Measurements from ENCODE around the gene RIPPLY2.
"Not testable (repeated sequence)": the region's sequence is repeated elsewhere in the genome, so short reads cannot be mapped to it uniquely, and the experiment has no call there.

The RIPPLY2 gene

GRCh38 chr6:83870649-83871048 is 17.5 kb downstream of the RIPPLY2 start:
- no peak overlapping the region for H3K27ac Mint-ChIP-seq

GRCh38 chr6:83872386-83873118 is 19.4 kb downstream of the RIPPLY2 start:
- no peak for DNase-seq (ENCODE audit: low spot score)
- no peak overlapping the region for H3K4me3 Mint-ChIP-seq
- no peak overlapping the region for H3K27ac Mint-ChIP-seq
- H3K4me1 Mint-ChIP-seq (ENCODE audit: low read depth), result peaks cover 11% of the 10 kb centered on the region
- peaks cover 28% of the 10 kb centered on the region for H3K36me3 Mint-ChIP-seq (ENCODE audit: low read depth)
- H3K27me3 Mint-ChIP-seq (ENCODE audit: low read depth), result no peaks in the 10 kb centered on the region
- H3K9me3 Mint-ChIP-seq, result peaks cover 11% of the 10 kb centered on the region

More at GRCh38 chr6:83870649-83871048, 17.5 kb downstream of the RIPPLY2 start:
- H3K4me3 Mint-ChIP-seq, result no peak overlapping the region
- DNase-seq (ENCODE audit: low spot score), result no peak
- peaks cover 19% of the 10 kb centered on the region for H3K9me3 Mint-ChIP-seq
- peaks cover 42% of the 10 kb centered on the region for H3K36me3 Mint-ChIP-seq (ENCODE audit: low read depth)
- H3K4me1 Mint-ChIP-seq (ENCODE audit: low read depth), result peaks cover 11% of the 10 kb centered on the region
- H3K27me3 Mint-ChIP-seq (ENCODE audit: low read depth), result no peaks in the 10 kb centered on the region

GRCh38 chr6:83873869-83874268 is 20.7 kb downstream of the RIPPLY2 start:
- no peaks in the 10 kb centered on the region for H3K27me3 Mint-ChIP-seq (ENCODE audit: low read depth)
- peaks cover 15% of the 10 kb centered on the region for H3K36me3 Mint-ChIP-seq (ENCODE audit: low read depth)
- peaks cover 11% of the 10 kb centered on the region for H3K4me1 Mint-ChIP-seq (ENCODE audit: low read depth)
- no peak overlapping the region for H3K4me3 Mint-ChIP-seq
- no peaks in the 10 kb centered on the region for H3K9me3 Mint-ChIP-seq
- no peak overlapping the region for H3K27ac Mint-ChIP-seq
- no peak for DNase-seq (ENCODE audit: low spot score)

- H3K4me1 Mint-ChIP-seq (ENCODE audit: low read depth), result peaks cover 11% of the 10 kb centered on the region
- no peak for DNase-seq (ENCODE audit: low spot score)
Observed at GRCh38 chr6:83875843-83876242, 22.7 kb downstream of the RIPPLY2 start.

GRCh38 chr6:83878902-83879644 is 25.9 kb downstream of the RIPPLY2 start:
- no peaks in the 10 kb centered on the region for H3K27me3 Mint-ChIP-seq (ENCODE audit: low read depth)
- H3K4me3 Mint-ChIP-seq, result no peak overlapping the region
- peaks cover 3% of the 10 kb centered on the region for H3K4me1 Mint-ChIP-seq (ENCODE audit: low read depth)
- H3K27ac Mint-ChIP-seq, result no peak overlapping the region
- DNase-seq (ENCODE audit: low spot score), result no peak
- H3K36me3 Mint-ChIP-seq (ENCODE audit: low read depth), result peaks cover 2% of the 10 kb centered on the region
- H3K9me3 Mint-ChIP-seq, result no peaks in the 10 kb centered on the region

More at GRCh38 chr6:83875843-83876242, 22.7 kb downstream of the RIPPLY2 start:
- Mint-ChIP-seq H3K36me3 (ENCODE audit: low read depth) (peaks cover 9% of the 10 kb centered on the region), H3K4me3 (no peak overlapping the region), H3K9me3 (no peaks in the 10 kb centered on the region), H3K27ac (no peak overlapping the region), H3K27me3 (ENCODE audit: low read depth) (no peaks in the 10 kb centered on the region)

GRCh38 chr6:83879746-83880145 is 26.6 kb downstream of the RIPPLY2 start:
- DNase-seq (ENCODE audit: low spot score), result no peak
- Mint-ChIP-seq H3K9me3 (no peaks in the 10 kb centered on the region), H3K36me3 (ENCODE audit: low read depth) (peaks cover 2% of the 10 kb centered on the region), H3K4me3 (no peak overlapping the region), H3K27me3 (ENCODE audit: low read depth) (no peaks in the 10 kb centered on the region), H3K27ac (no peak overlapping the region), H3K4me1 (ENCODE audit: low read depth) (peaks cover 5% of the 10 kb centered on the region)

- Mint-ChIP-seq H3K4me3 (no peak overlapping the region), H3K9me3 (no peaks in the 10 kb centered on the region), H3K4me1 (ENCODE audit: low read depth) (peaks cover 5% of the 10 kb centered on the region), H3K36me3 (ENCODE audit: low read depth) (no peaks in the 10 kb centered on the region), H3K27me3 (ENCODE audit: low read depth) (no peaks in the 10 kb centered on the region), H3K27ac (no peak overlapping the region)
- DNase-seq (ENCODE audit: low spot score), result no peak
Observed at GRCh38 chr6:83883240-83883639, 30.1 kb downstream of the RIPPLY2 start.

- Mint-ChIP-seq H3K4me1 (ENCODE audit: low read depth) (peaks cover 5% of the 10 kb centered on the region), H3K4me3 (no peak overlapping the region), H3K9me3 (no peaks in the 10 kb centered on the region), H3K27me3 (ENCODE audit: low read depth) (no peaks in the 10 kb centered on the region), H3K27ac (no peak overlapping the region), H3K36me3 (ENCODE audit: low read depth) (no peaks in the 10 kb centered on the region)
- no peak for DNase-seq (ENCODE audit: low spot score)
Observed at GRCh38 chr6:83884523-83884922, 31.4 kb downstream of the RIPPLY2 start.

- H3K36me3 Mint-ChIP-seq (ENCODE audit: low read depth), result no peaks in the 10 kb centered on the region
- H3K9me3 Mint-ChIP-seq, result no peaks in the 10 kb centered on the region
- no peak for DNase-seq (ENCODE audit: low spot score)
- no peak overlapping the region for H3K4me3 Mint-ChIP-seq
- H3K27ac Mint-ChIP-seq, result no peak overlapping the region
- peaks cover 5% of the 10 kb centered on the region for H3K4me1 Mint-ChIP-seq (ENCODE audit: low read depth)
- H3K27me3 Mint-ChIP-seq (ENCODE audit: low read depth), result no peaks in the 10 kb centered on the region
Observed at GRCh38 chr6:83885984-83886383, 32.8 kb downstream of the RIPPLY2 start.

- no peak overlapping the region for H3K4me3 Mint-ChIP-seq
- DNase-seq (ENCODE audit: low spot score), result no peak
- H3K27me3 Mint-ChIP-seq (ENCODE audit: low read depth), result no peaks in the 10 kb centered on the region
- peaks cover 2% of the 10 kb centered on the region for H3K36me3 Mint-ChIP-seq (ENCODE audit: low read depth)
- H3K4me1 Mint-ChIP-seq (ENCODE audit: low read depth), result peaks cover under 1% of the 10 kb centered on the region
- H3K27ac Mint-ChIP-seq, result no peak overlapping the region
- H3K9me3 Mint-ChIP-seq, result no peaks in the 10 kb centered on the region
Observed at GRCh38 chr6:83889621-83890020, 36.5 kb downstream of the RIPPLY2 start.

- Mint-ChIP-seq H3K4me1 (ENCODE audit: low read depth) (no peaks in the 10 kb centered on the region), H3K27ac (no peak overlapping the region), H3K4me3 (no peak overlapping the region), H3K27me3 (ENCODE audit: low read depth) (no peaks in the 10 kb centered on the region), H3K36me3 (ENCODE audit: low read depth) (peaks cover 8% of the 10 kb centered on the region), H3K9me3 (no peaks in the 10 kb centered on the region)
- DNase-seq (ENCODE audit: low spot score), result no peak
Observed at GRCh38 chr6:83890520-83890919, 37.4 kb downstream of the RIPPLY2 start.

GRCh38 chr6:83891586-83891985 is 38.4 kb downstream of the RIPPLY2 start:
- Mint-ChIP-seq H3K27me3 (ENCODE audit: low read depth) (no peaks in the 10 kb centered on the region), H3K4me3 (no peak overlapping the region), H3K9me3 (peaks cover 6% of the 10 kb centered on the region), H3K4me1 (ENCODE audit: low read depth) (no peaks in the 10 kb centered on the region), H3K36me3 (ENCODE audit: low read depth) (peaks cover 8% of the 10 kb centered on the region), H3K27ac (no peak overlapping the region)
- DNase-seq (ENCODE audit: low spot score), result no peak

- no peak for DNase-seq (ENCODE audit: low spot score)
- Mint-ChIP-seq H3K4me3 (no peak overlapping the region), H3K4me1 (ENCODE audit: low read depth) (no peaks in the 10 kb centered on the region), H3K27me3 (ENCODE audit: low read depth) (no peaks in the 10 kb centered on the region), H3K27ac (no peak overlapping the region), H3K36me3 (ENCODE audit: low read depth) (peaks cover 8% of the 10 kb centered on the region), H3K9me3 (peaks cover 6% of the 10 kb centered on the region)
Observed at GRCh38 chr6:83893024-83893423, 39.9 kb downstream of the RIPPLY2 start.

GRCh38 chr6:83897094-83897493 is 43.9 kb downstream of the RIPPLY2 start:
- H3K4me1 Mint-ChIP-seq (ENCODE audit: low read depth); H3K27me3 Mint-ChIP-seq (ENCODE audit: low read depth); H3K4me3 Mint-ChIP-seq; H3K36me3 Mint-ChIP-seq (ENCODE audit: low read depth); DNase-seq (ENCODE audit: low spot score); H3K27ac Mint-ChIP-seq: not testable (repeated sequence)
- peaks cover 15% of the 10 kb centered on the region for H3K9me3 Mint-ChIP-seq

All from T-helper 2 cell treated with Interferon-gamma antibody and Interleukin-4, amounts not matched to agents 5 μg/mL and 100 μg/mL, for 36 hours (primary cell).